AG20443 (cell line): ENCODE data around the gene NCOA6.
A peak's percentile ranks its signal among the peaks of the same experiment; 100 is the strongest.

Experiments
- DNase-seq: peaks from one replicate; pipeline ENCODE4 v3.0.0; 2012; ENCODE audit warnings: low spot score, mixed read lengths

NCOA6 gene

GRCh38 chr20:34825530-34826362, at the start of gene NCOA6:
NCOA6 (minus strand) TSS chr20:34825651; CDS start chr20:34782355, 43,296 bp downstream.
- peak; percentile 97 for DNase-seq

DNA sequence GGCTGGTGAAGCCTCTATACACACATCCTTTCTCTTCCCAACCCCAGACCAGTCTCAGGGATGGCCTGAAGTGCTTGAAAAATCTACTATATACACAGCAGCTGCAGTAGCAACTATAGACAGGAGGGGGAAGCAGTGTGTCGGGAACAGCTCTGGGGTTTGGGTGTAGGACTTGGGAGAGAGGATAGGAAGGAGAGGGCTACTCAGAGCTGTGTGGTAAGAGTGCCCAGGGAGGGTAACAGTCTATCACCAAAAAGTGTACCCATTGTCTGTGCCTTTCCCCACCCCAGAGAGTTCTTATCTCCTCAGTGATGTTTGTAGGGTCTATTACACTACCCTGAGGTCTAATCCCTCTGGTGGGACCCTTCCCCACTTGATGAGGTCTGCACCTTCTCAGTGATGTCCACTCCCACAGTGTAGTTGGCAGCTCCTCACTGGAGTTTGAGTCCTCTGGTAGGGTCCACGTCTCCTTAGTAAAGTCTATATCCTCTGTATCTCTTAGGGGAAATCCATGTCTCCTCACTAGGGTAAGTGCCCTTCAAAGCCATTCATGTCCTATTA, 48.7 kb upstream of the NCOA6 start:
- peak; percentile 86 for DNase-seq

DNA sequence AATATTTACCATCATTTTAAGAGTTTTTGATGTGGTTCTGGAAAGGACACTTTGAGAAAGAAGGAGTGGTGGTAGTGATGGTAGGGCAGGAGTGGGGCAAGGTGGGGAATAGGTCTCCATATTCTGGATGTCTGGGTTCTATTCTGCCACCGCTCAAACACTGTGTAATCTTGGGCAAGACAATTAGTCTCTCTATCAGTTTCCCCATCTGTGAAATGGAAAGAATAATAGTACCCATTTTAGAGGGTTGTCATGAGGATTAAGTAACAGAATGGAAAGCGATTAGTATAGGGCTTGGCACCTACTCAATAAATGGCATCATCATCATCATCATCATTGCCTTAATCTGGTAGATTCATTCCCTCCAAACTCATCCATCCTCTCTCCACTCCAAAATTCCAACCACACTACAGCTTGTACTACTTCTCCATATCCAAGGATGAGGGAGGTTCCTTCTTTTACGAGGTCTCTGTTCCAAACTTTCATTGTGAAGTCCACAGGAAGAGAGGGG, 48.2 kb upstream of the NCOA6 start:
- DNase-seq, result no peak

DNA sequence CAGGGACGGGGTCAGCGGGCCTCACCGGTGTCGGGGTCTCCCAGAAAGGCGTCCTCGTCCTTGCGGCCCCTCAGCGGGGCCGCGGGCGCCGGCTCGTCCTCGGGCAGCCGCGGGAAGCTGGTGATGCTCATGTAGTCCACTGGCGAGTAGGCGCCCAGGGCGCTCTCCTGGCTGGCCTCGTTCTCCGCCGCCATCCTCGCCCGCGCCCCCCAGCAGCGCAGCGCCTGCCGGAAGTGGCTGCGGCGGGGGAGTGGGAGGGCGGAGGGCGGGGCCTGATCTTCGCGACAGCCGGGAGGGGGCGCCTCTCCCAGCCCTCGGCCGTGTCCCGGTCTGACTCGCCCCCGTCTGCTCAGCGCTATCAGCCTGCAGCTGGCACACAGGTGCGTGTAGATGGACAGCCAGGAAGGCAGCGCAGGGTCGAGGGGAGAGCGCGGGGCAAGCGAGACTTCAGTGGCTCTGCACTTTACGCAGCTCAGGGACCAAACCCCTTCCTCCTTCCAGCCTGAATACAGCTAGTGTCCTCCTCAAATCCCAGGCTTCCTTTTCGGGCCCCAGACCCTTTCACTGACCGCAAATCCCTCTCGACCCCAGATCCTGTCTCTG, 47.3 kb upstream of the NCOA6 start, which contains the start of gene GGT7:
Gene GGT7, minus strand, starts transcription at position 235 of the 603 bp plus-strand sequence. Its CDS starts 41 bp downstream, at position 194.
- DNase-seq, result peak; percentile 93

GRCh38 chr20:34871966-34872621, 46.6 kb upstream of the NCOA6 start:
- no peak for DNase-seq

GRCh38 chr20:34871320-34871926, 46.0 kb upstream of the NCOA6 start:
- DNase-seq, result no peak

DNA sequence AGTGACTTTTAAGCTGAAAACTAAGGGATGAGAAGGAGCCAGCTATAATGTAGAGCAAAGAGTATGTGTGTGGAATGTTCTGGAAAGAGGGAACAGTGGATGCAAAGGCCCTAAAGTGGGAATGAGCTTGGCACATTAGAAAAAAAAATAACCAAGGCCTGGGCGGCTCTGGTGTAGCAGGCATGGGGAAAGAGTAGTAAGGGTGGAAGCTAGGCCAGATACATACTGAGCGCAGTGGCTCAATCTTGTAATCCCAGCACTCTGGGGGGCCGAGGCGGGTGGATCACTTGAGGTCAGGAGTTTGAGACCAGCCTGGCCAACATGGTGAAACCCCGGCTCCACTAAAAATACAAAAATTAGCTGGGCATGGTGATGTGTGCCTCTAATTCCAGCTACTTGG, 38.8 kb upstream of the NCOA6 start:
- no peak for DNase-seq

GRCh38 chr20:34863421-34863965, 38.0 kb upstream of the NCOA6 start:
- no peak for DNase-seq

DNA sequence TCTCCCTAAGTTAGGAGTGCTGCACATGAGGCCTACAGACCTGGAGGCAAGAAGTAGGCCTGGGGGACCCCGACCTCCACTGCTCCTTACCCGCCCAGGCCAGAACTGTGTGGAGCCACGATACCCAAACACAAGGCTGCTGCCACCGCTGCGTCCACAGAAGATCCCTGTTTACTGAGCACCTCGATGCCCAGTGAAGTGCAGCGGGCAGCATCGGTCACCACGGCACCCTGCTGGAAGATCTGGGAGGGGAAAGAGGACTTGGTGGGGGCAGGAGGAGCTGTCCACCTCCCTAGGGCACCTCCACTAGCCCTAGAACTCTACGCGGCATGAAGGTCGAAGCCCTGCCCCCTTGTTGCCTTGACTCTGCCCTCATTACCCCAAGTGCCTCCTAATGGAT, 37.3 kb upstream of the NCOA6 start:
- DNase-seq, result no peak

- DNase-seq, result no peak
Measured at GRCh38 chr20:34861386-34862084, 36.1 kb upstream of the NCOA6 start.

DNA sequence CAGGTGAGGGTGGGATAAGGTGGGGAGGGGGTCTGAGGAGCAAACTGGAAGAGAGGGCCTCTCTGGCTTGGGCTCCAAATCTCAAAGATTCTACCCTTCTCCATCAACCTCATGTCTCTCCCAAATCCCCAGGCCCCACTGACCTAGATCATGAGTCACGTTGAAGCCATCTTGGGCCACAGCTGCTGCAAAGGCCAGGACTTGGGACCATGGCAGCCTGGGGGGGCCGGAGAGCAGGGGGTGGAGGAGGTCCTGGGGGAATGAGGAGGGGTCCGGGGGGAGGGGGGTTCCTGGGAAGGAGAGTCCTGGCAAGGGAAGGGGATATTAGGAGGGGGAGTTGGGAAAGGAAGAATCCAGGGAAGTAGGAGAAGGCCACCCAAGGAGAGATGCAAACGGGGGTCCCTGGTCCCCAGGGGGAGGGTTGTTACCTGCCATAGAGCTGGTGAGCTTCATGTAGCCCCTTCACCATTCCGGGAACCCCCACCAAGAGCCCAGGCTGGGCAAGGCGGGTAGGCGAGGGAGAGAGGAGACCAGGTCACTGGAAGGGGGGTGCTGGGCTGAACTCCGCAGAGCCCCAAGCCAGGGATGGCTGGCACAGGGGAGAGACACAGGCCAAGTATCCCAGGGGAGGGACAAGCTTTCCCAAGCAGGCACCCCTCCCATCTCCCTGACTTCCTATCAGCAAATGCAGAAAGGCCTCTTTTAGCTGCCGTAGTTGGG, 34.5 kb upstream of the NCOA6 start:
- no peak for DNase-seq

- no peak for DNase-seq
Measured at GRCh38 chr20:34859367-34859766, 33.9 kb upstream of the NCOA6 start.

GRCh38 chr20:34852298-34852697, 26.8 kb upstream of the NCOA6 start:
- no peak for DNase-seq

GRCh38 chr20:34850969-34851368, 25.5 kb upstream of the NCOA6 start:
- DNase-seq, result no peak

GRCh38 chr20:34849778-34850177, 24.3 kb upstream of the NCOA6 start:
- no peak for DNase-seq

- DNase-seq, result no peak
Measured at GRCh38 chr20:34848597-34848996, 23.1 kb upstream of the NCOA6 start.

- DNase-seq, result no peak
Measured at GRCh38 chr20:34843421-34843820, 18.0 kb upstream of the NCOA6 start.

DNA sequence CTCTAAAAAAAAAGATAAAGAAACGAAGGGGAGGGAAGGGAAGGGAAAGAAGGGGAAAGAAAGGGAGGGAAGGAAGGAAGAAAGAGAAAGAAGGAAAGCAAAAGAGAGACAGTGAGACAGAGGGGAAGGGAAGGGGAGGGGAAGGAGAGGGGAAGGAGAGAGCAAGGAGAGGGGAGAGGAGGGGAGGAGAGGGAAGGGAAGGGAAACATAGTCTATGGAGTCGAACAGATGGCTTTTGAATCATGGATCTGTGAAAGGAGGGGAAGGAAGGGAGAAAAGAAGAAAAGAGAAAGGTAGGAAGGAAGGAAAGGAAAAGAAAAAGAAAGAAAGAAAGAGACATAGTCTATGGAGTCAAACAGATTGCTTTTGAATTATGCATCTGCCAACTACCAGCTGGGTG, 16.7 kb upstream of the NCOA6 start:
- no peak for DNase-seq

GRCh38 chr20:34834459-34834893, 9.0 kb upstream of the NCOA6 start:
- DNase-seq, result peak; percentile 39

- DNase-seq, result no peak
Measured at GRCh38 chr20:34831936-34832335, 6.5 kb upstream of the NCOA6 start.
